Activated CD4-positive, alpha-beta T cell treated with anti-CD3 and anti-CD28 coated beads, Interleukin-2, amount 10 ng/mL, durations not matched to agents 7 days and 5 days (primary cell): ENCODE results near the gene PCSK5. TPM values are rescaled to one million over a fixed set of nuclear protein-coding genes. Genes with fewer than 3 reads are reported as not detected.

Experiments used
- CTCF ChIA-PET: fragments of 350-600 bp; sonication (Branson Sonifier 250); formaldehyde crosslinking; loops from one replicate; lab custom pipeline; 2021; ENCODE audit warnings: antibody characterized with exemption; lab: Charles Lee
- POLR2A ChIA-PET: fragments of 350-600 bp; sonication (Branson Sonifier 250); formaldehyde crosslinking; loops from one replicate; lab custom pipeline; 2021; ENCODE audit warnings: antibody characterized with exemption; lab: Charles Lee
- DNase-seq: peaks from one replicate; pipeline ENCODE4 v3.0.0-alpha.2; 2020
- H3K27ac Mint-ChIP-seq: one replicate; pipeline ENCODE4 v1.8.0; 2021; ENCODE audit warnings: mild to moderate bottlenecking, moderate library complexity, mixed read lengths
- H3K27me3 Mint-ChIP-seq: one replicate; pipeline ENCODE4 v1.8.0; 2021; ENCODE audit warnings: mixed read lengths
- H3K36me3 Mint-ChIP-seq: one replicate; pipeline ENCODE4 v1.8.0; 2021; ENCODE audit warnings: low read depth, mixed read lengths
- H3K4me1 Mint-ChIP-seq: one replicate; pipeline ENCODE4 v1.8.0; 2021; ENCODE audit warnings: mixed read lengths
- H3K4me3 Mint-ChIP-seq: one replicate; pipeline ENCODE4 v1.8.0; 2021; ENCODE audit warnings: mild to moderate bottlenecking, moderate library complexity, mixed read lengths
- H3K9me3 Mint-ChIP-seq: one replicate; pipeline ENCODE4 v1.8.0; 2021; ENCODE audit warnings: mixed read lengths
- total RNA-seq, 2 experiments: library from RNA; stranded (reverse); gene quantifications; one replicate each; pipeline ENCODE4 v1.2.3, GENCODE V29; 2021

The PCSK5 gene
- total RNA-seq, 2 experiments from 2014 or later = 3.9 to 4.3 TPM

DNA sequence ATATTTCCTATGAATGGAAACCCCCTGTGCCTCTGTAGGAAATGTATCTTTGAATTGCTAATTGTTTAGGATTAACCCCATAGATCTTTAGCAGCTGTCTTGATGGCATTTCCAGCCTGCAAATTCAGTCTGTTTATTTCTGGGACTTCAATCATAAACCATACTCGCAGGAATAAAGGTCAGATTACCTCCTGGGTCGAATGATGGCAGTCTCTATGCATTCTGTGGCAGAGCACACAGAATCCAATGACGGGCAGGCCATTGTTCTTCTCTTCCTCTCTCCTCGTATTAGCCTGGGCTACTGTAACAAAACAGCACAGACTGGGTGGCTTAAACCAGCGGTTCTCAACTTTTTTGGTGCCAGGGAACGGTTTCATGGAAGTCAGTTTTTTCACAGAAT, 199.9 kb downstream of the PCSK5 start:
- H3K9me3 Mint-ChIP-seq = no peaks in the 10 kb centered on the region
- POLR2A ChIA-PET = no interaction called here
- no peaks in the 10 kb centered on the region for H3K27me3 Mint-ChIP-seq
- no peak for DNase-seq
- no peak overlapping the region for H3K4me3 Mint-ChIP-seq
- no peak overlapping the region for H3K27ac Mint-ChIP-seq
- no peaks in the 10 kb centered on the region for H3K36me3 Mint-ChIP-seq
- CTCF ChIA-PET = no interaction called here
- H3K4me1 Mint-ChIP-seq = no peaks in the 10 kb centered on the region

- ChIA-PET POLR2A (no interaction called here), CTCF (no interaction called here)
- no peak overlapping the region for H3K4me3 Mint-ChIP-seq
- DNase-seq = no peak
- no peak overlapping the region for H3K27ac Mint-ChIP-seq
- H3K4me1 Mint-ChIP-seq = no peaks in the 10 kb centered on the region
- H3K9me3 Mint-ChIP-seq = no peaks in the 10 kb centered on the region
- no peaks in the 10 kb centered on the region for H3K27me3 Mint-ChIP-seq
- H3K36me3 Mint-ChIP-seq = peaks cover 2% of the 10 kb centered on the region
These were observed 200.4 kb downstream of the PCSK5 start for GRCh38 chr9:76090909-76091308.

DNA sequence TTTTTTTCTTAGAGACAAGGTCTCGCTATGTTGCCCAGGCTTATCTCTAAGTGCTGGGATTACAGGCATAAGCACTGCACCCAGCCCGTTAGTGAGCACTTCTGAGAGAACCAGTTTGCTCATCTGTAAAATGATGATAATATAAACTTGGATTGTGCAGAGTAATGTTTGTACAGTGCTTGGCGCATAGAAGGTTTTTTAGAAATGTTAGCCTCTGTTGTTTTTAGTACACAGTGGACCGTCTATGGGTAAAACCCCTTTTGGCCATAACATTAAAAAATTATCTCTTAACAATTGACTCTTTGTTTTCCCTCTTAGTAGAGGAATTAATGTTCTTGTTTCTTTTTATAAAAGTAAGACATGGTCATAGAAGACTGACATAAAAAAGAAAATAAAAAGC, 202.1 kb downstream of the PCSK5 start:
- Mint-ChIP-seq H3K27ac (no peak overlapping the region), H3K27me3 (no peaks in the 10 kb centered on the region), H3K9me3 (no peaks in the 10 kb centered on the region), H3K4me3 (no peak overlapping the region), H3K36me3 (peaks cover 4% of the 10 kb centered on the region), H3K4me1 (no peaks in the 10 kb centered on the region)
- DNase-seq = no peak
- CTCF ChIA-PET = interaction anchor here (1.2 kb wide), 1 partner anchor 8 kb away, joined by 3 read pairs; no protein-coding TSS in a partner anchor
- POLR2A ChIA-PET = no interaction called here

DNA sequence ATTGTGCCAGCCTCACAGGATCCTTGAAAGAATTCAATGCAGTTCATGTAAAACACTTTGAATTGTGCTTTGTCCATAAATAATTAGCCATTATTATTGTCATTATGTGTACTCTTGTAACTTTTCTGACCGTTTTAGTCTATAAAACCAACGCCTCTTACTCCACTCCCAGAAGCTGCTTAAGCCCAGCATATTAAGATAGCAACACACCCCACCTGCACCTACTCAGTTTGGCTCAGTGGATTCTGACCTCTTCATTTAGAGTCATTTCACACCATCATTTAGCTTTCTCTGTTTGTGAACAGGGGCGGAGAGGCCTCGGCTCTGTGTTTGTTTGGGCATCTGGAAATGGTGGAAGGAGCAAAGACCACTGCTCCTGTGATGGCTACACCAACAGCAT, 205.1 kb downstream of the PCSK5 start:
- no peaks in the 10 kb centered on the region for H3K27me3 Mint-ChIP-seq
- H3K4me1 Mint-ChIP-seq = peaks cover 7% of the 10 kb centered on the region
- no peak overlapping the region for H3K27ac Mint-ChIP-seq
- ChIA-PET POLR2A (no interaction called here), CTCF (no interaction called here)
- peaks cover 5% of the 10 kb centered on the region for H3K36me3 Mint-ChIP-seq
- H3K9me3 Mint-ChIP-seq = no peaks in the 10 kb centered on the region
- DNase-seq = no peak
- no peak overlapping the region for H3K4me3 Mint-ChIP-seq

DNA sequence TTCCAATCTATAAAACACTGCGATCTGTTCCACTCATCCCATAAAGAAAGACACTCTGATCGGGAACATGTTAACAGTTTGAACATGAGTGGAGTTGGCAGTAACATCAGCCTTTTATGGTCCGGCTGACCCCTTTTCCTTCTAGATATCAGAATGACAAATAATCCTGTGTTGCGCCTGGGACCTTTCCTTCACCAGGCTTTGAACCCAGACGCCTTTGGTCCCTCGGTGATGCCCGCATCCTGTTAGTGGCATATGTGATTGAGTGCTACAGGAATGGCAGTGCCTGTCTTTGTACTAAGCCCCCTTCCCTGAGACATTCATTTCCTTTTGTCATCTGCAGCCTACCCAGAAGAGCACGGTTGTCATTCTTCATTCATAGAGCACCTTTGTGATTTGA, 209.0 kb downstream of the PCSK5 start:
- no peak for DNase-seq
- POLR2A ChIA-PET = no interaction called here
- CTCF ChIA-PET = interaction anchor here (0.7 kb wide), 1 partner anchor 377 kb away, joined by 3 read pairs; no protein-coding TSS in a partner anchor
- Mint-ChIP-seq H3K27ac (no peak overlapping the region), H3K36me3 (peaks cover 8% of the 10 kb centered on the region), H3K27me3 (no peaks in the 10 kb centered on the region), H3K4me3 (no peak overlapping the region), H3K4me1 (peaks cover 19% of the 10 kb centered on the region), H3K9me3 (no peaks in the 10 kb centered on the region)

- peaks cover 5% of the 10 kb centered on the region for H3K36me3 Mint-ChIP-seq
- no peaks in the 10 kb centered on the region for H3K9me3 Mint-ChIP-seq
- ChIA-PET CTCF (interaction anchor here (1.2 to 1.3 kb wide), 2 partner anchors 9 to 12 kb away, joined by 3 read pairs; no protein-coding TSS in a partner anchor), POLR2A (no interaction called here)
- H3K27me3 Mint-ChIP-seq = no peaks in the 10 kb centered on the region
- DNase-seq = no peak
- H3K4me1 Mint-ChIP-seq = peaks cover 19% of the 10 kb centered on the region
- H3K27ac Mint-ChIP-seq = peak overlapping the region; percentile 73
- H3K4me3 Mint-ChIP-seq = no peak overlapping the region
These were observed 210.6 kb downstream of the PCSK5 start for GRCh38 chr9:76101075-76101474.

DNA sequence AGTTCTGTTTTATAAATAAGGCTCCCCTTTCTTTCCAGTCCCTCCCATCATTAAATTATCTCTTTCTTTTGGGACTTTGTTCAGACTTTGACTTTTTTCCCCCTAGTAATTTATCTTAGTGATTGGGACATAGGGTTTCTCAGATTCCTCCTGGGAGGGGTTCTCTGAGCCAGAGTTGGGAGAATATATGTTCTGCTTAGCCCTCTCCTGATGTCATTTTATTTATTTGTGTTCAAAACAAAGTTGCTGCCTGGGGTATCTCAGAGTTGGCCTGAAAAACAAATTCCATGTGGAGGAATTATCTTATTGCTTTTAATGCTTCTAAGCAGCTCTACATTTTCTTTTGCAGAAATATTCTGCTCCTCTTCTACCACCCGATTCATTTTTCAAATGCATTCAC, 211.0 kb downstream of the PCSK5 start:
- POLR2A ChIA-PET = no interaction called here
- peaks cover 19% of the 10 kb centered on the region for H3K4me1 Mint-ChIP-seq

DNA sequence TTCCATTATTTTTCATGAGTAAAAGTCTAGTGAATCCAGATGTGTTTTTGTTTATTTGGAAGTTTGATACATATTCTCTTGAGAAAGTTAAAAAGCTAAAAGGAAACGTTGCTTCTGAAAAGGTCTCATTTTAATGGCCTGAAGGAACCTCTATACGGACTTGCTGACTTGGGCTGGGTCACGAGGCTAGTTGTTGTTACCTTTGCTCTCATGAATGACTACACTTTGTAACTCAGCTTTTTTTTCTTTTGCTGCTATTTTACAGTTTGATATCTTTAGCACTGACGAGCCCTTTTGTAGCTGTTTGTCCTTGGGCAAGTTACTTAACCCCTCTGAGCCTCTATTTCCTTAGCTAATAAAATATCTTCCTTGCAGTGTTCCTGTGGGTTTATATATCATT, 211.5 kb downstream of the PCSK5 start:
- Mint-ChIP-seq H3K36me3 (peaks cover 5% of the 10 kb centered on the region), H3K4me3 (no peak overlapping the region), H3K27me3 (no peaks in the 10 kb centered on the region), H3K27ac (no peak overlapping the region), H3K9me3 (no peaks in the 10 kb centered on the region), H3K4me1 (peaks cover 19% of the 10 kb centered on the region)
- no peak for DNase-seq
- ChIA-PET POLR2A (no interaction called here), CTCF (no interaction called here)

More for the DNA sequence above, 211.0 kb downstream of the PCSK5 start:
- Mint-ChIP-seq H3K36me3 (peaks cover 5% of the 10 kb centered on the region), H3K27ac (no peak overlapping the region), H3K9me3 (no peaks in the 10 kb centered on the region), H3K4me3 (no peak overlapping the region), H3K27me3 (no peaks in the 10 kb centered on the region)
- DNase-seq = no peak
- CTCF ChIA-PET = no interaction called here

- no peak for DNase-seq
- Mint-ChIP-seq H3K27me3 (no peaks in the 10 kb centered on the region), H3K4me1 (peaks cover 19% of the 10 kb centered on the region), H3K4me3 (no peak overlapping the region), H3K27ac (no peak overlapping the region), H3K9me3 (no peaks in the 10 kb centered on the region), H3K36me3 (peaks cover 3% of the 10 kb centered on the region)
- ChIA-PET CTCF (no interaction called here), POLR2A (no interaction called here)
These were observed 213.2 kb downstream of the PCSK5 start for GRCh38 chr9:76103531-76104315.

GRCh38 chr9:76107482-76107881, 217.0 kb downstream of the PCSK5 start:
- Mint-ChIP-seq H3K4me1 (no peaks in the 10 kb centered on the region), H3K36me3 (peaks cover 1% of the 10 kb centered on the region), H3K9me3 (no peaks in the 10 kb centered on the region), H3K27me3 (no peaks in the 10 kb centered on the region), H3K27ac (no peak overlapping the region), H3K4me3 (no peak overlapping the region)
- no peak for DNase-seq
- ChIA-PET POLR2A (no interaction called here), CTCF (no interaction called here)

DNA sequence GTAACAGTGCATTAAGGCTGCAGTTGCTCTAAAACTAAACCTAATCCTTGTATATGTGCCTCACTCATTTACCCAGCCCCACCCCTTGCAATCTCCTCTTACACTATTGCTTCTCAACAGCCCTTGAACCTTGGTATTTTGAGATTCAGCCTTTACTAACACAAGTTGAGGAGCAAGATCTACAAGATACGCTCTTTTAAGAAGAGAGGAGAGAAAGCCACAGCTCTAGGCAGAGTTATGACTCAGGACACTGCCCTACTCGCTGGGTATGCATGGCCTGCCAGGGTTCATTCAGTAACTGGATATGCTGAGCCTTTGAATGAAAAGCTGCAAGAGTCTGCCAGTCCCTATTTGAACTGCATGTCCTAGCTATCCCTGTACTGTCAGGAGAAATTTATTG, 219.5 kb downstream of the PCSK5 start:
- CTCF ChIA-PET = interaction anchor here (0.7 kb wide), 2 partner anchors 24 to 53 kb away, joined by 3 read pairs; no protein-coding TSS in a partner anchor
- Mint-ChIP-seq H3K27ac (no peak overlapping the region), H3K4me1 (no peaks in the 10 kb centered on the region), H3K27me3 (no peaks in the 10 kb centered on the region), H3K4me3 (no peak overlapping the region), H3K9me3 (no peaks in the 10 kb centered on the region), H3K36me3 (no peaks in the 10 kb centered on the region)
- DNase-seq = no peak
- POLR2A ChIA-PET = no interaction called here

- no peak overlapping the region for H3K27ac Mint-ChIP-seq
- peaks cover under 1% of the 10 kb centered on the region for H3K36me3 Mint-ChIP-seq
- DNase-seq = no peak
- ChIA-PET POLR2A (no interaction called here), CTCF (no interaction called here)
- H3K4me3 Mint-ChIP-seq = no peak overlapping the region
- no peaks in the 10 kb centered on the region for H3K27me3 Mint-ChIP-seq
- H3K4me1 Mint-ChIP-seq = peaks cover 3% of the 10 kb centered on the region
- H3K9me3 Mint-ChIP-seq = peaks cover 1% of the 10 kb centered on the region
These were observed 221.7 kb downstream of the PCSK5 start for GRCh38 chr9:76112151-76112550.

- POLR2A ChIA-PET = no interaction called here
- H3K4me3 Mint-ChIP-seq = no peak overlapping the region
- no peaks in the 10 kb centered on the region for H3K27me3 Mint-ChIP-seq
- peak overlapping the region; percentile 25 for H3K27ac Mint-ChIP-seq
- peaks cover 2% of the 10 kb centered on the region for H3K9me3 Mint-ChIP-seq
- H3K36me3 Mint-ChIP-seq = peaks cover 2% of the 10 kb centered on the region
- DNase-seq = no peak
- peaks cover 3% of the 10 kb centered on the region for H3K4me1 Mint-ChIP-seq
- CTCF ChIA-PET = no interaction called here
These were observed 223.7 kb downstream of the PCSK5 start for GRCh38 chr9:76114144-76114543.

- DNase-seq = no peak
- peaks cover 2% of the 10 kb centered on the region for H3K9me3 Mint-ChIP-seq
- no peak overlapping the region for H3K4me3 Mint-ChIP-seq
- CTCF ChIA-PET = no interaction called here
- POLR2A ChIA-PET = no interaction called here
- peaks cover 2% of the 10 kb centered on the region for H3K36me3 Mint-ChIP-seq
- no peaks in the 10 kb centered on the region for H3K27me3 Mint-ChIP-seq
- H3K27ac Mint-ChIP-seq = no peak overlapping the region
- H3K4me1 Mint-ChIP-seq = peaks cover 3% of the 10 kb centered on the region
These were observed 224.9 kb downstream of the PCSK5 start for GRCh38 chr9:76115396-76115795.
